Superior temporal gyrus (tissue), 1 donor: ENCODE measurements around the gene PPP1R13L.
A peak's percentile ranks its signal among the peaks of the same experiment; 100 is the strongest.
"Not testable (repeated sequence)": the region's sequence is repeated elsewhere in the genome, so short reads cannot be mapped to it uniquely, and the experiment has no call there.

Source experiments
- DNase-seq: peaks from one replicate; pipeline ENCODE4 v3.0.0-alpha.2; 2016; ENCODE audit errors: extremely low spot score

The PPP1R13L gene

GRCh38 chr19:45404557-45405434, at the start of gene PPP1R13L:
TSS of gene PPP1R13L (minus strand) at chr19:45405069. CDS start at chr19:45398318, 6,751 bp downstream.
- DNase-seq: no peak

- DNase-seq: no peak
Observed at GRCh38 chr19:45451850-45452387, 47.0 kb upstream of the PPP1R13L start.

GRCh38 chr19:45451131-45451849, 46.4 kb upstream of the PPP1R13L start:
- peak; percentile 23 for DNase-seq

- peak; percentile 34 for DNase-seq
Observed at GRCh38 chr19:45450012-45450333, 45.1 kb upstream of the PPP1R13L start.

GRCh38 chr19:45448887-45449299, 44.0 kb upstream of the PPP1R13L start:
- DNase-seq: peak; percentile 17

- DNase-seq: no peak
Observed at GRCh38 chr19:45448425-45448756, 43.5 kb upstream of the PPP1R13L start.

- DNase-seq: no peak
Observed at GRCh38 chr19:45446944-45447343, 42.1 kb upstream of the PPP1R13L start.

GRCh38 chr19:45446295-45446694, 41.4 kb upstream of the PPP1R13L start:
- peak; percentile 25 for DNase-seq

- DNase-seq: no peak
Observed at GRCh38 chr19:45445139-45445538, 40.3 kb upstream of the PPP1R13L start.

GRCh38 chr19:45444318-45445041, 39.6 kb upstream of the PPP1R13L start:
- DNase-seq: peak; percentile 77

GRCh38 chr19:45443462-45444317, 38.8 kb upstream of the PPP1R13L start:
- peak; percentile 64 for DNase-seq

- no peak for DNase-seq
Observed at GRCh38 chr19:45442778-45443461, 38.1 kb upstream of the PPP1R13L start.

GRCh38 chr19:45442408-45442777, 37.5 kb upstream of the PPP1R13L start:
- DNase-seq: no peak

GRCh38 chr19:45440873-45441654, 36.2 kb upstream of the PPP1R13L start:
- no peak for DNase-seq

- no peak for DNase-seq
Observed at GRCh38 chr19:45440259-45440638, 35.4 kb upstream of the PPP1R13L start.

- peak; percentile 81 for DNase-seq
Observed at GRCh38 chr19:45439569-45440258, 34.8 kb upstream of the PPP1R13L start.

- DNase-seq: no peak
Observed at GRCh38 chr19:45439190-45439568, 34.3 kb upstream of the PPP1R13L start.

- no peak for DNase-seq
Observed at GRCh38 chr19:45437328-45437727, 32.5 kb upstream of the PPP1R13L start.

GRCh38 chr19:45432543-45432942, 27.7 kb upstream of the PPP1R13L start:
- DNase-seq: not testable (repeated sequence)
